OCI-LY3 (cell line): Measurements from ENCODE around the gene TIMMDC1.

Source experiments
- CTCF ChIP-seq: fragments of 200-600, 300-600 bp; sonication (generic); IDR thresholded peaks from 2 replicates; pipeline ENCODE4 v1.5.1; 2014; ENCODE audit warnings: antibody characterized with exemption, low read length, low read depth
- EZH2phosphoT487 ChIP-seq: fragments of 200-600 bp; shearing (Covaris generic); IDR thresholded peaks from 2 replicates; pipeline ENCODE4 v1.6.1; 2018; ENCODE audit warnings: antibody characterized with exemption, mixed run types, low read depth

GRCh38 chr3:119560160-119560559, 61.8 kb downstream of the TIMMDC1 start:
- TF ChIP-seq EZH2phosphoT487 (no peak), CTCF (no peak; the same call in 1 of the 2 replicates)
